Medulla oblongata (tissue), 1 donor: Measurements from ENCODE around the gene SMYD3.
A peak's percentile ranks its signal among the peaks of the same experiment; 100 is the strongest.

Experiments
- DNase-seq: peaks from one replicate; pipeline ENCODE4 v3.0.0-alpha.2; 2015; ENCODE audit errors: extremely low spot score

SMYD3 gene

DNA sequence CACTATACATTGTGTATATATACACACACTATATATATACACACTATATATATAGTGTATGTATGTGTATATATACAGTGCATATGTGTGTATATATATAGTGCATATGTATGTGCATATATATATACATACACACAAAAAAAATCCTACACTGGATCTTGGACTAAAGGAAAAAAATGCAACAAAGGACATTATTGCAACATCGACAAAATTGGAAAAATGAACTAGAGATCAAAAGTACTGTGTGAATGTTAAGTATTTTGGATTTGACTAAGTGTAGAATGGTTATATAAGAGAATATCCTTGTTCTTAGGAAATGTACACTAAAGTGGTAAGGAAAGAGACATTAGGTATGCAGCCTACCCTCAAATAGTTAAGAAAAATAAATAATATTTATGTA is 36.5 kb downstream of the SMYD3 start:
- DNase-seq: no peak

GRCh38 chr1:246462986-246463385 is 44.1 kb downstream of the SMYD3 start:
- DNase-seq: no peak

DNA sequence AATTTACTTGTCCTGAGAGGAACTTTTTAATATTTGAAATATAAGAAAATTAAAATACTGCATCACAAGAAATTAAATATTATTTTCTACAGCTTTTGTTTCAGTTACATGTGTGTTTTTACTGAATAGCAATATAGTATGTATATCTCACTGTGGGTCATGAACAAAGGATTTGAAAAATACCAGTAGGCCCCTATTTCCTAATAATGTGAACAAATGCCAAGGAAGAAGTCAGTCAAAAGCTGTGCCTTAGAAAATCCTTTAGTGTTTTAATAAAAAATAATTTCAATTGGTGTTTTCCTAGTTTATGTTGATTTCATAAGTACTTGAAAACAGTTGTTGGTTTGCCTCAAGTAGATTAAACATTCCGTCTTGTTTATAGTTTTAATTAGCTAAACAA is 46.7 kb downstream of the SMYD3 start:
- DNase-seq: no peak

GRCh38 chr1:246459221-246459620 is 47.9 kb downstream of the SMYD3 start:
- no peak for DNase-seq

DNA sequence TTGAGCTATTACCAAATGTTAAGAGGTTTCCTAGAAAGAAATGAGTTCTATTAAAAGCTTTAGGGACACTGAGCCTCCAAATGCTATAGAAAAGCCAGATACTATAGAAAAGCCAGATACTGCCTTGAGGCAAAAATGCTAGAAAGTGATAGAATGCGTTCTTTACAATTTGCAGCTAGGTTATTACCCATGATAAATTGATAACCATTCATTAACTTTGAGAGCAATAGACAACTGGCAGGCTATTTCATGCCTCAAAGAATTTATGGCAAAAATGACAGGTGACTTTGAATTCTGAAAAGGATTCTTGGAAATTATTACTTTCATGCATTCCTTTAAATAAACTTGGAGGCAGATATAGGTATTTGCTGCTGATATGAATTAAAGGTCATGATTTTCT is 51.6 kb downstream of the SMYD3 start:
- no peak for DNase-seq

GRCh38 chr1:246454655-246455054 is 52.4 kb downstream of the SMYD3 start:
- DNase-seq: no peak

DNA sequence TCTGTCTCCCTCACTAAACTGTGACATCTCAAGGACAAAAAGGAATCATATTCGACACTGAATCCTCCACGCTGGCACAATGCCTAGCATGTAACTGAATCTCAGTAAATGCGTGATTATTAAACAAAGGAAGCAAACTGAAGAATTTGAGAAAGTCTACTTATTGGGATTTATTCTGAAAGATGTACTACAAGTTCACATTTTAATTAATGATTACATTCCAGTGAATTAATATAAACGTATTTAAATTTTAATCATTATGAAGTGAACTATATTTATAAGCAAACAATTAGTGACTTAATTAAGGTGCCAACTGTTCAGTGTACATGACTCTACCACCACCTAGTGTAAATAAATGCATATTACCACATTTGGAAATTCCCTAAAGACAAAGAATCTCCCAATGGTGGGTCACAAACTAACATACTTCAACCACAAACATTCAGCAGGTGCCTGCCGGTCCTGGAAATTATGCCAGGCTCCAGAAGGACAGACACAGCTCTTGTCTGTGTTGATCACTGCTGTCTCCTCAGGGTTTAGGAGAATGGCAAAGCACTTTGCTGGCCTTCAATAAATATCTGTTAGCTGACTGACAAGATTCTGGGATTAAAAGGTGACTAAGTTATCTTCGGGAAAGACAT is 56.3 kb downstream of the SMYD3 start:
- DNase-seq: peak; percentile 37

GRCh38 chr1:246448373-246448772 is 58.7 kb downstream of the SMYD3 start:
- no peak for DNase-seq

DNA sequence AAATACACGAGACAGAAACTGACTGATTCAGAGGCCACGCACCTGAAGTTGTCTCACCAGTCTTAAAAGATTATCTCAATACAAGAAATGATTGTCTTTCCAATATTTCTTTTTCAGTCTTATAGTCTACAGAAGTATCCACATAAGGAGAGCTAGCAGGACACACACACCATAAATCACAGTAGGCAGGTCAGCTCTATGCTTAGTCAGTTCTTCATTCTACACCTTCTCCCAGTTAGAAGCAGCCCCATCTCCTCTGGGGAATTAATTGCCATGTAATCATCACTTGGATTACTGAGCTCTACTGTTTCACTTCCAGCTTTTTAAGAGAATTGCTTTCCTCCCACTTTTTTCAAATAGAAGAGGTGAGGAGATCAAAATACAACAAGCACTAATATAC is 59.6 kb downstream of the SMYD3 start:
- no peak for DNase-seq

DNA sequence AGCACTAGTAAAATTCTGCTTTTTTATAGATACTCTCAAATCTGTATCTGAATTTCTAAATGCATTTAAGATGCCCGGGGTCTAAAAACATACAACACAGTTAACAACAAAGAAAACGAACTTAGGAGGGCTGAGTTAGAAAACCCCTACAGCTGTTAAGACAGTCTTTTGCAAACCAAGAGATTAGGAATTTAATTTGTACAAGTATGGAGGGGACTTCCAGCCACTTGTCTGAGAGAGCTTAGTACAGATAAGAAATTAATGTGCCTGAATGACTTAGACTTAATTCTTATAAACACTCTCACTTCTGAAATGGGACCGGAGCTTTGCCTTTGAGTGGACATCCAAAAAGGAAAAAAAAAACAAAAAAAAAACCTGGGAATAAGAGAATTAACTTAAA is 61.6 kb downstream of the SMYD3 start:
- DNase-seq: no peak

DNA sequence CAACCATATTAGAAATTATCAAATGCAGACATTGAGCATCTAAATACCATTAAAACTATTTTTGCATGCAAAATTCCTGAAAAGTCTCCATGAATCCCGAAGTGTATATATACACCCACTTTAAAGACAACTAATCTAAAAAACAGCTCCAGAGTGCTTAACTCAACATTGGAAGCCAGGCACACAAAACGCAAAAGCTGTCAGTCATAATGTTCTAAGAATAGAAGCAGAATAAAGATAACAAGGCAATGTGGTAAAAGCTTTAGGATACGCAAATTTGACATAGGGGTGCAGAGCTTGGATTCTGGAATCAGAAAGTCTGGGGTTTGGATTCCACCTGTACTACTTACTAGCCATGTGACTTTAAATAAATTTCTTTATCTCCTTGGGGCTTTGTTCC is 62.5 kb downstream of the SMYD3 start:
- DNase-seq: no peak

DNA sequence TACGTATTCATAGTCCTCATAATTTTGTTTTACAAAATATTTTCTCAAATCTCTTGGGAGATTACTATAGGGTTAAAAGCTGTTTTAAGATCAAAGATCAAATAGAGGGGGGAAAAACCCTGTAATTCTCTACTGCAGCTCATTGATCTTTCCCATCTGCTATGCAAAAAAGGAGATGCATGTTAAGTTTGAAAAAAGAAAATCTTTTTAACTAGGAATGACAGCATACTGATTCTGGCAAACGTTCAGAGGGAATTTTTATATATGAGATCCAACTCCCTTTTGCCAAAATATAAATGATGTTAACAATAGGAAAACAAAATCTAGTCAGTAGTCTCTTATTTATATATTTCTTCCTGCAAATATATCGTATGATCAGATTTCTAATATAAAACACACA is 69.1 kb downstream of the SMYD3 start:
- no peak for DNase-seq

- DNase-seq: no peak
Observed at GRCh38 chr1:246435421-246436041, 71.5 kb downstream of the SMYD3 start.

DNA sequence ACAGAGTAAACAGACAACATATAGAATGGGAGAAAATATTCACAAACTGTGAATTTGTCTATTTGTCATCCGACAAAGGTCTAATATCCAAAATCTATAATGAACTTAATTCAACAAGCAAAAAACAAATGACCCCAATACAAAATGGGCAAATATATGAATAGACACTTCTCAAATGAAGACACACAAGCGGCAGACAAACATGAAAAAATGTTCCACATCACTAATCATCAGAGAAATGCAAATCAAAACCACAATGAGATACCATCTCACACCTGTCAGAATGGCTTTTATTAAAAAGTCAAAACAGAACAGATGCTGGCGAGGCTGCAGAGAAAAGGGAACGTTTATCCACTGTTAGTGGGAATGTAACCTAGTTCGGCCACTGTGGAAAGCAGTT is 72.7 kb downstream of the SMYD3 start:
- no peak for DNase-seq

DNA sequence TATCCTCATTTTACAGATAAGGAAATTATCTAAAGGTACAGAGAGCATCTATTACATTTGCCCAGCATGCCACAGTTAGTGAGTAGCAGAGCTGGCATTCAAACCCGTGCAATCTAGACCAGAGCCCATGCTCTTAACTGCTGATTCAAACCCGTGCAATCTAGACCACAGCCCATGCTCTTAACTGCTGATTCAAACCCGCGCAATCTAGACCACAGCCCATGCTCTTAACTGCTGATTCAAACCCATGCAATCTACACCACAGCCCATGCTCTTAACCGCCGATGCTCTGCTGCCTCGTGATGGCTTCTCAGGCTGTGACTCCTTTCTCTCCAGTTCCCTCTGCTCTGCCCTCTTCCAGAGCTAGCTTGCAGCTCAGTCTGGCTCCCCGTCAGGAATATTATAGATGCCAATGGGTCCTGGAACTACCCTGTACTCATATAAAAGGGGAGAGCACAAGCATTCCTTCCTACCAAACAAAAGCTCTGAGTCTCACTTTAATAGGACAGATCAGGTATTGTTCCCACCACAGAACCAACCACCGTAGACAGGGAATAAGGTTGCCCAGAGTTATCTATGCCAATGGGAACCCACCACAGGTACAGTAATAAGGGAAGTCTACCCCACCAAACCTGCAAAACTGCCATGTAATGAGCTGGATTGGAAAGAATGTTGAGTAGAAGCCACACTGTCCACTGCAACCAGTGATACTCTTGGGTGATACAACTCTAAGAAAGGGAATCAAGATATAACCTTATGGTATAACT is 78.4 kb downstream of the SMYD3 start:
- DNase-seq: peak; percentile 44

GRCh38 chr1:246427611-246428010 is 79.5 kb downstream of the SMYD3 start:
- no peak for DNase-seq

- DNase-seq: no peak
Observed at GRCh38 chr1:246425895-246426294, 81.2 kb downstream of the SMYD3 start.

DNA sequence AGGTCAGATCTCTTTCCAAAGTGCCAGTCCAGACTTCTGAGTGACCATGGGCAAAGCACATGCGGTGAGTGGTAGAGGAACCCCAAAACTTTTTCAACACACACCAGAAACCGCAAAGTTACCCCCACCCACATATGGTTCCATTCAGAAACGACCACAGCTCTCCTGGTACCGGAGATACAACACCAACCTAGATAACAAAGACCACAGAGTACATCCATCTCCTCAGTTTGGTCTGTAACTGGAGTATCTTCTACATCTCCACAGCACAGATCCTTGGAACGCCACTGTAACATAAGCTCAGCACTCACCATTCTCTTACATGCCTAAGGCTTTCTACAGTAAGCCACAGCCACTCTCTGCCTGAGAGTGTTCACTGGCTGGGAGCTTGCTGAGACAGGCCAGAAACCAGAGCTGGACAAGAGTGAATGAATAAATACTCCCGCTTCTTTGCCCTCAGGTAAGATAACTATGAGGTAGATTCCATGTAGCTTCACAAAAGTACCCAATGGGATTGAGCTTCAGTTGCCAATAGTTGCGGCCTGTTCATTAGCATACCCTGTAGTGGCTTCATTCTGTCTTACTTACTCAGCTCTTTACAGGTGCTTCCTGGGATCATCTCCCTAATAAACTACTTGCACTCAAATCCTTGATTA is 81.8 kb downstream of the SMYD3 start:
- DNase-seq: no peak

GRCh38 chr1:246420300-246420699 is 86.8 kb downstream of the SMYD3 start:
- DNase-seq: no peak

DNA sequence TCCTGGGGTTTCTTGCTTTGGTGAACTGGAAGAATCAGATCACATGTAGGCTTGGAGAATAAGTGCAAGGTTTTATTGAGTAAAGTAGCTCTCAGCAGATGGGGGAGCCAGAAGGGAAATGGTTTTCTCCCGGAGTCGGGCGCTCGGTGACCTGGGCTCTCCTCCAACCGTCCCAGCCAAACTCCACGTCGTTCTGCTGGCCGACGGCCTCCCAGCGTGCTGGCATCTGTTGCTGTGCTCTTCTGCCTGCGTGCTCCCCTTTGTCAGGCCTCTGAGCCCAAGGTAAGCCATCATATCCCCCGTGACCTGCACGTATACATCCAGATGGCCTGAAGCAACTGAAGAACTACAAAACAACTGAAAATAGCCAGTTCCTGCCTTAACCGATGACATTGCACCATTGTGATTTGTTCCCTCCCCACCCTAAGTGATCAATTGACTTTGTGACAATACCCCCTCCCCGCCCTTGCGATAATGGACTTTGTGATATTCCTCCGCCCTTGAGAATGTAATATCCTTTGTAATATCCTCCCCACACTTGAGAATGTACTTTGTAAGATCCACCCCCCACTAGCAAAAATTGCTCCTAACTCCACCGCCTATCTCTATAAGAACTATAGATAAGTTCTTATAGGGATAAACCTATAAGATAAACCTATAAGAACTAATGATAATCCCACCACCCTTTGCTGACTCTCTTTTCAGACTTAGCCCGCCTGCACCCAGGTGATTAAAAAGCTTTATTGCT is 88.3 kb downstream of the SMYD3 start:
- DNase-seq: peak; percentile 19

GRCh38 chr1:246417813-246418564 is 89.1 kb downstream of the SMYD3 start:
- DNase-seq: no peak
